ENCODE results near the gene PIKFYVE. TPM values are rescaled to one million over a fixed set of nuclear protein-coding genes. Genes with fewer than 3 reads are reported as not detected.

PIKFYVE gene
- total and polyA plus RNA-seq, 2 donors (not counting 1 experiment from before 2014, with no cell fraction given): 23.8 to 40.1 TPM

GRCh38 chr2:208363485-208363884 is 97.4 kb downstream of the PIKFYVE start:
- TF ChIP-seq EZH2 (IDR thresholded peaks at IDR 0.05; ENCODE audit: low read length, missing control alignments) (no peak), CTCF (conservative IDR thresholded peaks at IDR 0.05 in 1 of 2, IDR thresholded peaks at IDR 0.05 in 1 of 2; ENCODE audit: low read depth in 1 of 2, low read length in 2 of 2) (no peak)
- no peak overlapping the region for H3K4me3 ChIP-seq (replicated peaks in 1 of 4; ENCODE audit: control extremely low read depth in 1 of 4, insufficient read depth in 1 of 4, low read depth in 3 of 4, low read length in 4 of 4)
- peaks cover 2% of the 10 kb centered on the region for H3K4me1 ChIP-seq (ENCODE audit: control insufficient read depth, extremely low read depth, insufficient read depth, low read length)
- no peaks in the 10 kb centered on the region for H4K20me1 ChIP-seq (ENCODE audit: control insufficient read depth, extremely low read depth, insufficient read depth, low read length)
- no peaks in the 10 kb centered on the region for H3K79me2 ChIP-seq (ENCODE audit: control insufficient read depth, insufficient read depth, low read length)
- peak; percentile 68 to 91 for DNase-seq (ENCODE audit: low read depth in 2 of 2)
- H3K36me3 ChIP-seq (ENCODE audit: control insufficient read depth, insufficient read depth, low read length): no peaks in the 10 kb centered on the region
- no peak overlapping the region for H3K27ac ChIP-seq (ENCODE audit: insufficient read depth, low read length)
- H3K9me3 ChIP-seq (ENCODE audit: control insufficient read depth, insufficient read depth, low read depth, low read length): no peaks in the 10 kb centered on the region
- H3K9ac ChIP-seq (ENCODE audit: insufficient read depth, low read length): no peak overlapping the region
- H2AFZ ChIP-seq (ENCODE audit: low read length): no peak overlapping the region
- H3K27me3 ChIP-seq (ENCODE audit: control insufficient read depth, insufficient read depth, low read length): no peaks in the 10 kb centered on the region
- H3K4me2 ChIP-seq (ENCODE audit: extremely low read depth, insufficient read depth, low read length): no peak overlapping the region

- Histone ChIP-seq H3K4me1 (ENCODE audit: control insufficient read depth, extremely low read depth, insufficient read depth, low read length) (peaks cover 2% of the 10 kb centered on the region), H3K4me2 (ENCODE audit: extremely low read depth, insufficient read depth, low read length) (no peak overlapping the region), H2AFZ (ENCODE audit: low read length) (no peak overlapping the region), H3K4me3 (replicated peaks in 1 of 4; ENCODE audit: control extremely low read depth in 1 of 4, insufficient read depth in 1 of 4, low read depth in 3 of 4, low read length in 4 of 4) (no peak overlapping the region), H3K27ac (ENCODE audit: insufficient read depth, low read length) (no peak overlapping the region), H4K20me1 (ENCODE audit: control insufficient read depth, extremely low read depth, insufficient read depth, low read length) (no peaks in the 10 kb centered on the region), H3K9ac (ENCODE audit: insufficient read depth, low read length) (no peak overlapping the region), H3K27me3 (ENCODE audit: control insufficient read depth, insufficient read depth, low read length) (no peaks in the 10 kb centered on the region), H3K79me2 (ENCODE audit: control insufficient read depth, insufficient read depth, low read length) (no peaks in the 10 kb centered on the region), H3K9me3 (ENCODE audit: control insufficient read depth, insufficient read depth, low read depth, low read length) (no peaks in the 10 kb centered on the region), H3K36me3 (ENCODE audit: control insufficient read depth, insufficient read depth, low read length) (no peaks in the 10 kb centered on the region)
- DNase-seq (ENCODE audit: low read depth in 2 of 2): no peak
- TF ChIP-seq EZH2 (IDR thresholded peaks at IDR 0.05; ENCODE audit: low read length, missing control alignments) (no peak), CTCF (conservative IDR thresholded peaks at IDR 0.05 in 1 of 2, IDR thresholded peaks at IDR 0.05 in 1 of 2; ENCODE audit: low read depth in 1 of 2, low read length in 2 of 2) (no peak)
Observed at GRCh38 chr2:208366215-208367127, 100.4 kb downstream of the PIKFYVE start.

GRCh38 chr2:208369091-208369490 is 103.0 kb downstream of the PIKFYVE start:
- no peak overlapping the region for H3K4me2 ChIP-seq (ENCODE audit: extremely low read depth, insufficient read depth, low read length)
- H3K9me3 ChIP-seq (ENCODE audit: control insufficient read depth, insufficient read depth, low read depth, low read length): no peaks in the 10 kb centered on the region
- no peak for TF ChIP-seq CTCF (conservative IDR thresholded peaks at IDR 0.05 in 1 of 2, IDR thresholded peaks at IDR 0.05 in 1 of 2; ENCODE audit: low read depth in 1 of 2, low read length in 2 of 2)
- no peak for TF ChIP-seq EZH2 (IDR thresholded peaks at IDR 0.05; ENCODE audit: low read length, missing control alignments)
- no peak overlapping the region for H2AFZ ChIP-seq (ENCODE audit: low read length)
- no peaks in the 10 kb centered on the region for H4K20me1 ChIP-seq (ENCODE audit: control insufficient read depth, extremely low read depth, insufficient read depth, low read length)
- no peak overlapping the region for H3K27ac ChIP-seq (ENCODE audit: insufficient read depth, low read length)
- H3K4me1 ChIP-seq (ENCODE audit: control insufficient read depth, extremely low read depth, insufficient read depth, low read length): no peaks in the 10 kb centered on the region
- H3K9ac ChIP-seq (ENCODE audit: insufficient read depth, low read length): no peak overlapping the region
- H3K36me3 ChIP-seq (ENCODE audit: control insufficient read depth, insufficient read depth, low read length): no peaks in the 10 kb centered on the region
- no peak overlapping the region for H3K4me3 ChIP-seq (replicated peaks in 1 of 4; ENCODE audit: control extremely low read depth in 1 of 4, insufficient read depth in 1 of 4, low read depth in 3 of 4, low read length in 4 of 4)
- no peaks in the 10 kb centered on the region for H3K79me2 ChIP-seq (ENCODE audit: control insufficient read depth, insufficient read depth, low read length)
- H3K27me3 ChIP-seq (ENCODE audit: control insufficient read depth, insufficient read depth, low read length): no peaks in the 10 kb centered on the region
- peak; percentile 8 to 15 for DNase-seq (ENCODE audit: low read depth in 2 of 2)

All from fibroblast of lung (primary cell).